HG03439 (cell line): ENCODE data around the gene PTH2.
"Not testable (repeated sequence)": the region's sequence is repeated elsewhere in the genome, so short reads cannot be mapped to it uniquely, and the experiment has no call there.

Experiments used
- ATAC-seq: cut with Tn5 transposase; IDR thresholded peaks from one replicate; pipeline ENCODE4 v1.9.1; 2021; ENCODE audit warnings: mild to moderate bottlenecking, moderate library complexity; ENCODE audit not compliant: unreplicated experiment

PTH2 gene

DNA sequence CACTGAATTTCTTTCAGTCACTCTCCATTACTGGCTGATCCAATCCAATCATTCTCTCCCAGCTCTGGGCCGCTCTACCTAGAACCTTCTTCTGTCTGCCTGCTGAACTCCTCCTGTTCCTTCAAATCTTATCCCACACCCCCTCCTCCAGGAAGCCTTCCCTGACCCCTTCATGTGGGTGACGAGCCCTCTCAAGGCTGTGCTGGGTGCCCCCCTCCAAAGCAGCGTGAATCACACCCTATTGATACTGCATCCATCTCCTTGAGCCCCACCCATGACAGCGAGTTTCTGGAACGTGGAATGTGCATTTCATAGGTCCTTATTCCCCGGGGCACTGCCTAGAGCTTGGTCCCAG is 25.2 kb upstream of the PTH2 start:
- ATAC-seq: no peak

DNA sequence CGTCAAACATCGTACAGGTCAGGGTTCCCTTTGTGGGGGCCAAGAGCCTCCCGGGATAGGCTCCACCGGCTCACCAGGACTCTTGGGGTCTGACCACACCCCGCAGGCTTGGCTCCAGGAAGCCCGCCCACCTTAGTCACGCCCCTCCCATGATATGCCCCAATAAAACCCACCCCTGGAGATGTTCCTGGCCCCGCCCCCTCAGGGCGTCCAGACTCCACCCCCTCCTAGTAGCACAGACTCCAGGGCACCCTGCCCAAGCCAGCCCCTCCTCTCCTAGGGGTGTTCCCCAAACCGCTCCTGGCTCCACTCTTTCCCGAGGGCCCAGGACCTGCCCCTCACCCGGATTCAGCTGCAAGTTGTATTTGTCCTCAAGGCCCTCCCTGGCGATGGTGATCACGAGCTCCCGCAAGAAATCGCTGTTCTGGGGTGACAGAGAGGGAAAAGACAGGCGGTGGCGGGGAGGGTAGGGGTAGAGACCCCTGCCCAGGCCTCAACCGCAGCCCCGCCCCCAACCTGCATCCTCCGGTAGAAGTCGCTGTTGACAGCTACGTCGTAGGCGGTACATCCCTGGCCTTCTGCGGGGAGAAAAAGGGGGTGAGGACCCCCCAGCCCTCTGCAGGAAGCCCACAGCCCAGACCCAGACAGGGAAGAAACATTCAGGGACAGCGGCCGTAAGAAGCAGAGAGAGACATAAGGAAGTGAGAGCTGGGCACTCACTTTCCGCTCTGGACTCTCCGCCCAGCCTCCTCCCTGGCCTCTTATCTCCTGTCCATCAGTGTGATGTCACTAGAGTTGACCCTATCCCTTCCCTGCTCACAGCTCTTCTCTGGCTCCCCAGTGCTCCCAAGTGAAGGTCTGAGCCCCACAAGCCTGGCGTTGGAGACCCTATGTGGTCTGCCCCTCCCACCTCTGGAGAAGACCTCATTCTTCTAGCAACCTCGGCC is 24.5 kb upstream of the PTH2 start:
- no peak for ATAC-seq

DNA sequence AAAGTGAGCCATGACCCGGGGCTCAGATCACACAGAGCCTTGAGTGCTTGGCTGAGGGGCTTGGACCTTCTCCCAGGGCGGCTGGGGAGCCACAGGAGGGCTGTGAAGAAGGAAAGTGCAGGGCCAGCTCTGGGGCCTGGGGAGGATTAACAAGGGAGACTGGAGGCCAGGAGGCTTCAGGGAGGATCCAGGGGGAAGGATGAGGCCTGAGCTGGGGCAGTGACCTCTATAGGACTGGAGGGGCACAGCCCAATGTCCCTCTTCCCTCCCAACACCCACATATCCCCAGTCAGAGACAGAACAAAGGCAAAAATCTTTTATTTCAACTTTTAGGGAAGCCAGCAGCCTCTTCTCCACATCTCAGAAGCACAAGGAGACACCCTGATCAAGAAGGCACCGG is 22.8 kb upstream of the PTH2 start:
- ATAC-seq: no peak

DNA sequence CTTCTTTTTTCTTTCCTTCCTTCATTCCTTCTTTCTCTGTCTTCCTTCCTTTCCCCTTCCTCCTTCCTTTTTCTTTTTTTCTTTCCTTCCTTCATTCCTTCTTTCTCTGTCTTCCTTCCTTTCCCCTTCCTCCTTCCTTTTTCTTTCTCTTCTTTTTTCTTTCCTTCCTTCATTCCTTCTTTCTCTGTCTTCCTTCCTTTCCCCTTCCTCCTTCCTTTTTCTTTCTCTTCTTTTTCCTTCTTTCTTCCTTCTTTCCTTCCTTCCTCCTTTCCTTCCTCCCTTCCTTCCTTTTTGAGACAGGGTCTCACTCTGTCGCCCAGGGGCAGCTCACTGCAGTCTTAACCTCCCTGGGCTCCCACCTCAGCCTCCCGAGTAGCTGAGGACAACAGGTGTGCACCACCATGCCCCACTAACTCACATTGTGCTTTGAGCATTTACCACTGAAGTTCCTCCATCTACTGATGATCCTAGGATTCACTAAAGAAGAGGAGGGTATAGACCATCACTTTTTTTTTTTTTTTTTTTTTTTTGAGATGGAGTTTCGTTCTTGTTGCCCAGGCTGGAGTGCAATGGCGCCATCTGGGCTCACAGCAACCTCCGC is 21.0 kb upstream of the PTH2 start:
- ATAC-seq: not testable (repeated sequence)

DNA sequence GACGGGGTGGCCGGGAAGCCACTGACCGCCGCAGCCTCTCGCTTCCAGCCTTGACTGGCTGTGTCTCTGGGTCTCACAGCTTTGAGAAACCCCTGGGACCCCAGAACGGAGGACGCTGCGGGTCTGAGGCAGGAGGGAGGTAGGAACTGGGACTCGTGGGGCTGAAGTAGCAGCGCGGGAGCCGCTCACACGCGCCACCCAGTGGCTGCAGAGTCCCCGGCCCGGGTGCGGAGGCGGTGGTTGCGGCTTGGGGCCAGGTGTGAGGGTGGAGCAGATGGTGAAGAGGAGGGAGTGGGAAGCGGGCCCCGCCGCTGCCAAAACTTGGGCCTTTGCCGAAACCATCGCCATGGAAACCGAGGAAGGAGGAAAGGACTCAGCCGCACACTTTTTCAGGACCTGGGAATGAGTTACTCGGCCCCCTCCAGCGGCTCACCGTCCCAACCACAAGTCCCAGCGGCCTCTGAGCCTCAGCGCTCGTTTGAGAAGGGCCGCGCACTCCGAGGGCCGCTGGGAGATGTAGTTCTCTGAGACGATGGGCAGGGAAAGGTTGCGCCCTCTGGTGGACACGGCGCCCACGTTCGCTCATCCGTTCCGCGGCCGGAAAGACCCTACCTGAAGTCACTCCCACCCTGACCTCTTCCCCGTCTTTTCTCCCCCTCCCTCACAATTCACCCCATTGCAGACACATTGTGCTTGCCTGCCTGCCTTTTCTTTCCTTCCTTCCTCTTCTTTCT is 20.3 kb upstream of the PTH2 start:
- ATAC-seq: peak; percentile 78

DNA sequence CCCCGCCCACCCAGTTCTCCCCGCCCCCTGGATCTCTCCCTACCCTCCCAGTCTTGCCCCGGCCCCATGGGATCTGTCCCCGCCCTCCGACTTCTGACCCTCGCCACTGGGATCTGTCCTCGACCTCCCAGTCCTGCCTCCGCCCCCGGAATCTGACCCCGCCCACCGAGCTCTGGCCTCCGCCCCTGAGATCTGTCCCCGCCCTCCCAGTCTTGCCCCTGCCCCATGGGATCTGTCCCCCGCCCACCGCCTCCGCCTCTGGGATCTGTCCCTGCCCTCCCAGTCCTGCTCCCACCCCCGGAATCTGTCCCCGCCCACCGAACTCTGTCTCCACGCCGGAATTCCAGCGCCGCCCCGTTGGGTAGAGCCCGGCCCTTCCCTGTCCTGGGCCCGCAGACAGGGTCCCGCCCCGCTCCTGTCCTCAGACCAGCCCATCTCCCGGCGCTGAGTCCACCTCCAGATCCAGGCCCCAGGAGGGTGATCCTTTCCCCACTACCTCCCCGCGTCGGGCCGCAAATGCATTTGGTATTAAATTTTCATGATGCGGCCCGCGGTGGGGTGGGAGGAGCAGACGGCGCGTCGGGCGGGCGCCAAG is 19.6 kb upstream of the PTH2 start:
- ATAC-seq: peak; percentile 8

DNA sequence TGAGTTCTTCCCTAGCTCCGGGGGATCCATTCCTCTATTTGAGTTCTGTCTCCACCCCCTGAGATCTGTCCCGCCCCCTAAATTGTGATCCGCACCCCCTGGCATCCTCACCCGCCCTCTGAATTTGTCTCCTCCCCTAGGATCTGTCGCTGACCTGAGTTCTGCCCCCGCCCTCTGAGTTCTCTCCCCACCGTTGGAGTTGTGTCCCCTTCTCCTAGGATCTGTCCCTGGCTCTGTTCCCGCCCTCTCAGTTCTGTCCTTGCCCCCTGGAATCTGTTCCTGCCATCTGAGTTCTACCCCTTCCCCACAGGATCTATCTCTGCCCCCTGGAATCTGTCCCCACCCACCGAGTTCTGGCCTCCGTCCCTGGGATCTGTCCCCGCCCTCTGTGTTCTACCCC is 19.1 kb upstream of the PTH2 start:
- no peak for ATAC-seq

DNA sequence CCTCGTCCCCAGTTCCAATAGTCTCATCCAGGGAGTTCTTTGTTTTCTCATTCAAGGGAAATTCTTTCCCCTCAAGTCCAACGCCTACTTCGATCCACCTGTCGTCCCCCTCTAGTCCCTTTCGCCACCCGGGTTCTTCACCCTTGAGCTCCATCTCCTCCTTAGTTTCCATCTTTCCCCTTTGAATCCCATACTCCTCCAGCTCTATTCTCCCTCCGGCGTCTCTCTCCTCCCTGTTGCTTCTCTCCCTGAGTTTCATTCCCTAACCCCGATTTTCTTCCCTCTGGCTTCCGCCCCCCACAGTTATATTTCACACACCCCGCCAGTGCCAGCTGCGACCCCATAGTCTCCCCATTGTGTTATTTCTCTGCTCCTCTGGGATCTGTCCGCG is 18.7 kb upstream of the PTH2 start:
- no peak for ATAC-seq

DNA sequence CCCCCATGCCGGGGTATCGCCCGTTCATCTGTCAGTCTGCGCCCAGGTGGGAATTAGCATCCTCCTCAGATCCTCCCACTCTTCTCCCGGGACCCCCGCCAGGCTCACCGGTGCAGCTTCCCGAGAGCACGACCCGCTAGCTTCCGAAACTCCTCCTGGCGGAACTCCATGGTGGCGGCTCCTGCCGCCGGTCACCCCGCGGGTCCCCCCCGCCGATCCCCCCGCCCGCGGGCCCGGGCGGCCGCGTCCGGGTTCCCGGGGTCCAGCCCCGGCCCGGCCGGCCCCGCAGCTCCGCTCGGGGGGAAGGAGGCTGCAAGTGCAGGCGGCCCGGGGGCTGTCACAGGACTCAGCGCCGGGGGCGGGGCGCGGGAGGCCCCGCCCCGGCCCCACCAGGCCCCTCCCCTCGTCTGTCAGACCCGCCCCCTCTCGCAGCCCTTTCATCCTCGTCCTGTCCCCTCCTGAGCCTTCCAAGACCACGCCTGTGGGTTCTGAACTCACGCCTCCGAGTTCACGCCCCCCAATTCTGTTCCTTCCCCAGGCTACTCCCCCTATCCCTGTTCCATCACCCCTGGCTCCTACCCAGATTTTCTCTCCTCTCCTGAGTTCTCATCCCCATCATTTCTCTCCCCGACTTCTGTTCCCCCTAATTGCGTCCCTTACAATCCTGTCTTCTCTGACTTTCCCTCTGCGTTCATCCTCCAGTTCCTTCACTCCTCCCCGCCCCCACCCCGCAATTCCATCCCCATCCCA is 18.1 kb upstream of the PTH2 start, which contains the start of gene SLC17A7:
SLC17A7 (minus strand) TSS at position 318 of the 750 bp plus-strand sequence; CDS start at position 170, 148 bp downstream.
- ATAC-seq: no peak

DNA sequence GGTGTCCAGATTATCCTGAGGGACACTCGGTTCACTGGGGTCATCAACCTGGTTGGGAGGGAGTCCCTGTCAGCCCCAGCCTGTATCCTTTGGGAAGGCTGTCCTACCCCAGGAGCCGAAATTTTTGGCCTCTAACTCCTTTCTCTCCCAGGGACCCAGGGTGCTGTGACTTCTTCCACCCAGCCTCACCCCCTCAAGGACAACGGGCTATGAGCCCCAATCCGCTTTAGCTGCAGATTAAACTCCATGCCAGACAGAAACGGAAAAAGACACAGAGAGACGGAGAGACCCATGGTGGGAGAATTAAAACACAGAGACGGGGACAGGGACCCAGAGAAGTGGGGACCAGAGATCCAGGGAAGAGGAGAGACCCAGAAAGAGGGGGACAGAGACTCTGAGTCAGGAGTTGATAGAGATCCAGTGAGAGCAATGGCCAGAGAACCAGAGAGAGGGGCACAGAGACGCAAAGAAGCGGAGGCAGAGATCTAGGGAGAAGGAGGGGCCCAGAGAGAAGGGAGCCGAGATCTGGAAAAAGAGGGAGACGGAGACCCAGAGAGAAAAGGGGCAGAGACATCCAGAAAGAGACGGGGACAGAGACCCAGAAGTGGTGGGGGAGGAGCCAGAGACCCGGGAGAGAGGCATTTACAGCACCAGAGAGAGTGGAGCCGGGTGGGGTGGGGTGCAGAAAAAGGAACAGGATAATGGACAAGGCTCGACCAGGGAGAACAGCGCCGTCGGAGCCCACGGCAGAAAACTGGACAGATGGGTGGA is 17.4 kb upstream of the PTH2 start:
- no peak for ATAC-seq

DNA sequence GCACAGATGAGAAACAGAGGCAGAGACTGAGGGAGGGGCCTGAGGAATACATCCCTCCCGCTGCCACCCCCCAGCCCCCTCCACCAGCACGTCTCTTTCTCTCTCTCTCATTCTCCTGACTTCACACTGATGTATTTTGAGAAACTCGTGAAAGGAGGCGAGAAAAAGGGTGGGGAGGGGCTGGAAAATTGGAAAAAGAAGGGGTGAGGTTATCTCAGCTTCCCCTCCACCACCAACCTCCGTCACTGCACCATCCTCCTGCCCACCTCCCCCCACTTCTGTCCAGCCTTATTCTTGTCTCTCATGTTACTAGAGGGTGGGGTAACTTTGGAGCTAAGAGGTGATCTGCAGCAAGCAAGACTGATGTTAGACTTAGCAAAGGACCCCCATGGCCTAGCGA is 16.6 kb upstream of the PTH2 start:
- ATAC-seq: no peak

DNA sequence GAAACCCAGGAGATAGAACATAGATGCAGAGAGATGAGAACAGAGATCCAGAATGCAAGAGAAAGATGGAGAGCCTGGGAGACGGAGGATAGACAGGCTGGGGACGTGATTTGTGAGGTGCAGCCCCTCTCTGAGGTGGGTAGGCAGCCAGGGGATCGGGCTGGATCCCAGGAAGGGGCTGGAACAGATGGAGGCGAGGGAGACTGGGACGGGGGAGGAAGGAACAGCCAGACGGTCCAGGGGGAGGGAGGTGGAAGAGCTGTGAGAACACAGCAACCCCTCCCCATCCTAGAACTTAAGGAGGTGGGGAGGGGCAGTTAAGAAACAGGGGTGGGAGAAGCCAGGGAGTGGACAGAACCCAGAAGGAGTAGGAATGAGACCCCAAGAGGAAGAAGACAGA is 15.0 kb upstream of the PTH2 start:
- ATAC-seq: no peak

DNA sequence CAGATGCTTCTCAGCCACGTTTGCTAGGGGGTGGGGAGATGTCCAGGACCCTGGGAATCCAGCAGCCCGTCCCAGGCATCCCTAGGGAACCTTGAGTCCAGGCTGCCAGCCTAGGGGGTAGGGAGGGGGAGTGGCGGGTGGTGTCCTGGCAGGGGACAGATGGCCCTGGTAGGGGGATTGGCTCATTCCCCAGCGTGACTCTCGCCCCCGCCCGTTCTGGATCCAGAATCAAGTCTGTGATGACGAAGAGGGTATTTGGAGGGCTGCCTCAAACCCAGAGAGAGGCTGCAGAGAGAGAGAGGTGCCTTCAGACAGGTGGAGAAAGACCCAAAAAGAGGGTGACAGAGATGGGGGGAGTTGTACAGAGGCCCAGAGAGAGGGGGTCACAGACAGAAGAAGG is 14.0 kb upstream of the PTH2 start:
- no peak for ATAC-seq

DNA sequence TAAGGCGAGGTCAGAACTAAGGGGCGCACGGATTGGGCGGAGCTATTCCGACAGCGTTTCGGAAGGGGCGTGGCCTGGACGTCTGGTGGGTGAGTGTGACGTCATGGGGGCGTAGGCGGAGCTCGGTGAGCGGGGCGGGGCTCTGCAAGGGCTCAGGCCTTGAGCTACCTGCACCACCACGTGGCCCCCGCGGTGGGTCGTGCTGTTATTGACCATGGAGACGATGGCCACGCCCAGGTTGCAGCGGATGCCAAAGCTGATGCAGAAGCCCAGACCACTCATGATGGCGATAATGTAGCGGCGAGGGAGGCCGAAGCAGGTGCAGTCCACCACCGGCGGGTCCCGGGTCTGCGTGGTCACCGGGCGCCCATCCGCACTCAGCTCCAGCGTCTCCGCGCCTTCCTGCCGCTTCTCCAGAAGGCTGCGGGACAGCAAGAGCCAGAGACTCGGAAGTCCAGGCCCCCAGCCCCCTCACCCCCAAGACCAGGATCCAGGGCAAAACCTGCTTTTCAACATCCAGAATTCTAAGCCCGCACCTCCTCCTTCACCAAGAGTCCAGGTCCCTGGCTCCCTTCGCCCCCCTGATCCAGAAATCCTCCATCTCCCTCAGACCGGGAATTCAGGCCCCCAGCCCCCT is 13.3 kb upstream of the PTH2 start:
- ATAC-seq: no peak

DNA sequence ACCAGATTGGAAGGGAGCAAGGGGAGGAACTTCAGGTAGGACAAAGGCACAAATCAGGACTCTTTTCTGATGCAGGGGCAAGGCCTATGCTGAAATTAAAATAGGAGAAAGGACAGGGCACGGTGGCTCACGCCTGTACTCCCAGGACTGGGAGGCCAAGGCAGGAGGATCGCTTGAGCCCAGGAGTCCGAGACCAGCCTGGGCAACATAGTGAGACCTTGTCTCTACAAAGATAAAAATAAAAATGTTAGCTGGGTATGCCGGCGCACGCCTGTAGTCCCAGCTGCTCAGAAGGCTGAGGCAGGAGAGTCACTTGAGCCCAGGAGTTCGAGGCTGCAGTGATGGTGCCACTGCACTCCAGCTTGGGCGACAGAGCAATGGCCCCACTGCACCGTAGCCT is 12.4 kb upstream of the PTH2 start:
- ATAC-seq: no peak

DNA sequence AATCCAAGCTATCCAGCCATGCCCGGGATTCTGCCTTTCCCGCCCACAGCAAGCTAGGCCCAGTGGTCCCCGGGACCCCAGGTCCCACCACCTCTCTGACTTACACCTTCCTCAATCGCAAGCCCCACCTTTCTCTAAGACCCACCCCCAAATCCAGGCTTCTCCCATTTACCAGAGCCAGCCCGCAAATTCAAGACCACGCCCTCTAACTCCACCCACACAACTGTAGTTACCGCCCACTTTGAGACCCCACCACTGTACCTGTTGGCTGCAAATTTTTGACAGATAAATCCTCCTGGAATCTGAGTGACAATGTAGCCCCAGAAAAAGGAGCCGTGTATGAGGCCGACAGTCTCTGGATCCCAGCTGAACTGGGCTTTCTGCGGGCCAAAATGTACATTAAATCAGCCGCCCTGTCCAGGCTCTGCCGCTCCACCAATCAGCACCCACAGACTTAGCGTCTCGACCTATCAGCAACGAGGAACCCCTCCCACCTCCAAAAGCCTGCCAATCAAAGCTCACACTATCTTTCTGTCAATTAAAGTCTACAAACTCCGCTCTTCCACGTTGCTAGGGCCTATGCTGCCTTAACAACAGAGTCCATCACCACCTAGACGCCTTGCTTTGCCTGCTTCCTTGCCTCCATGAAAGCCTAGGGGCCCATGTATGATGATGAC is 11.8 kb upstream of the PTH2 start:
- no peak for ATAC-seq

DNA sequence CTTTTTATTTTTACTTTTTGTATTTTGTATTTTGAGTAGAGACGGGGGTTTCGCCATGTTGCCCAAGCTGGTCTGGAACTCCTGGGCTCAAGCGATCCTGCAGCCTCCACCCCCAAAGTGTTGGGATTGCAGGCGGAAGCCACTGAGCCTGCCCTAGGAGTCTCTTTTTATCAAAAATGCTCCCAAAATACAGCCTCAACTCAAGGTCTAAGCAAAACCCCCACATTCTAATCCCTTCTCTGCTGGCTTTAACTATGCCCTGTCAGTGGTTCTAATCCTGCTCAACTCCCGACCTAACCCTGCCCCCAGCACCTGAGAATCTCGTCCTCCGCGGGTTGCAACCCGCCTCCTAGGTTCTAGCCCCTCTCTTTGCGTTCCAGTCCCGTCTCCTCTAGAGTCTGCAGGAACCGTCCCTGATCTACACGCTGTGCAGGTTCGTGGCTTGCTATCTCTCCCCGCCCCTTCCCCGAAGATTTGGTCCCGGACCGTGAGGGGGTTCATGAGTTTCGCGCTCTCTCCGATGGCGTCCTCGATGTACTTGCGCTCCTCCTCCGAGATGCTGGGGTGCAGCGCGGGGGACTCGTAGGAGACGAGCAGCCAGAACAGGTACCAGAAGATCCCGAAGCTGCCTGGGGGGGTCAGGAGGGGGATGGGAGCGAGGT is 10.1 kb upstream of the PTH2 start:
- no peak for ATAC-seq
